HCT116 (cell line): Measurements from ENCODE around the gene EXD3.

Experiments
- EZH2 ChIP-seq: fragments of 200-600 bp; sonication (generic); IDR thresholded peaks from 2 replicates; pipeline ENCODE4 v1.6.1; 2017; ENCODE audit warnings: antibody characterized with exemption, mixed run types
- JUND ChIP-seq: IDR thresholded peaks from 2 replicates; pipeline ENCODE4 v1.6.1; 2012
- POLR2AphosphoS5 ChIP-seq: IDR thresholded peaks from 2 replicates; pipeline ENCODE4 v1.6.1; 2011; ENCODE audit warnings: mild to moderate bottlenecking, low read depth, low read length, moderate library complexity
- RAD21 ChIP-seq: IDR thresholded peaks from 2 replicates; pipeline ENCODE4 v1.6.1; 2012; ENCODE audit warnings: low read depth, mild to moderate bottlenecking
- YY1 ChIP-seq: IDR thresholded peaks from 2 replicates; pipeline ENCODE4 v1.6.1; 2011; ENCODE audit warnings: low read length, low read depth, moderate library complexity, mild to moderate bottlenecking; ENCODE audit not compliant: insufficient replicate concordance; ENCODE audit errors: extremely low read depth
- ZFX ChIP-seq: fragments of 450-650 bp; IDR thresholded peaks from 2 replicates; pipeline ENCODE4 v1.6.1; 2017
- ZNF274 ChIP-seq: fragments of 200-500 bp; sonication (Bioruptor generic); IDR thresholded peaks from 2 replicates; pipeline ENCODE4 v1.6.1; 2014; ENCODE audit warnings: mild to moderate bottlenecking, low read depth, low read length, inconsistent platforms
- TF ChIP-seq, protein P1 (sequence below): IDR thresholded peaks from 2 replicates; pipeline ENCODE4 v1.6.1; 2012; ENCODE audit warnings: low read depth
- TF ChIP-seq, protein P2 (sequence below), 3 experiments: fragments of 200-600 bp in 1 of 3; sonication (generic) in 1 of 3; IDR thresholded peaks in 2 of 3; conservative IDR thresholded peaks in 1 of 3; 2 replicates each; pipeline ENCODE4 v1.5.1; 2012 to 2017; ENCODE audit warnings: low read depth in 2 of 3, low read length in 2 of 3, antibody characterized with exemption in 1 of 3, borderline replicate concordance in 1 of 3, control low read depth in 1 of 3, mild to moderate bottlenecking in 1 of 3, mixed read lengths in 1 of 3, mixed run types in 1 of 3, moderate library complexity in 1 of 3; ENCODE audit not compliant: insufficient read depth in 1 of 3

DNA sequence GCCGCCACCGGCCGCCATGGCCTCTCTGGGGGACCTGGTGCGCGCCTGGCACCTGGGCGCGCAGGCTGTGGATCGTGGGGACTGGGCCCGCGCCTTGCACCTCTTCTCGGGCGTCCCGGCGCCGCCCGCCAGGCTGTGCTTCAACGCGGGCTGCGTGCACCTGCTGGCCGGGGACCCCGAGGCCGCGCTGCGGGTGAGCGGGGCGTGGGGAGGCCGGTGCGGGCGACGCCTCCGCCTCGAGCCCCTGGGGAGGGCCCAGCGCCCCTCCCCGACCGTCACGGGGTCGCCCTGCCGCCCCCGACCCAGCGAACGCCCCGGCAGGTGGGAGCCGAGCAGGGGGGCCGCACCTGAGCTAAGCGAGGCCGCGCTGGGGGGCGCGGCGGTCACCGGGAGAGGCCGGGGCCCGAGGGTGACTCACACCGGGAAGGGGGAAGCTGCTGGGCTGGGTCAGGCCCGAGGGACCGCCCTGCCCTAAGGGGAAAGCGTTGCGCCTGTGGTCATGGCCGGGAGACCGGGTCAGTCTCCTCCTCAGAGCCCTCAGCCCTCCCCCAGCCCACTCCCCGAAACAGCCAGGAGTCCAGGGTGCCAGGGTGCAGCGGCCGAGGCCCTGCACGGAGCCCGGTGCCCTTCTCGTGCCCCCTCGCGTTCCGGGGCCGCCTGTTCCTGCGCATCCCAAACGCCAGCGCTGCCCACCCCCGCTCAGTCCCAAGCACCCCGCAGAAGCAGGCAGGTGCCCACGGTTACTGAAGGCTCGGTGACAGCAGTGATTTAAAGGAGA is 741 bp upstream of the EXD3 start:
- no peak for TF ChIP-seq YY1
- TF ChIP-seq, protein P1, sequence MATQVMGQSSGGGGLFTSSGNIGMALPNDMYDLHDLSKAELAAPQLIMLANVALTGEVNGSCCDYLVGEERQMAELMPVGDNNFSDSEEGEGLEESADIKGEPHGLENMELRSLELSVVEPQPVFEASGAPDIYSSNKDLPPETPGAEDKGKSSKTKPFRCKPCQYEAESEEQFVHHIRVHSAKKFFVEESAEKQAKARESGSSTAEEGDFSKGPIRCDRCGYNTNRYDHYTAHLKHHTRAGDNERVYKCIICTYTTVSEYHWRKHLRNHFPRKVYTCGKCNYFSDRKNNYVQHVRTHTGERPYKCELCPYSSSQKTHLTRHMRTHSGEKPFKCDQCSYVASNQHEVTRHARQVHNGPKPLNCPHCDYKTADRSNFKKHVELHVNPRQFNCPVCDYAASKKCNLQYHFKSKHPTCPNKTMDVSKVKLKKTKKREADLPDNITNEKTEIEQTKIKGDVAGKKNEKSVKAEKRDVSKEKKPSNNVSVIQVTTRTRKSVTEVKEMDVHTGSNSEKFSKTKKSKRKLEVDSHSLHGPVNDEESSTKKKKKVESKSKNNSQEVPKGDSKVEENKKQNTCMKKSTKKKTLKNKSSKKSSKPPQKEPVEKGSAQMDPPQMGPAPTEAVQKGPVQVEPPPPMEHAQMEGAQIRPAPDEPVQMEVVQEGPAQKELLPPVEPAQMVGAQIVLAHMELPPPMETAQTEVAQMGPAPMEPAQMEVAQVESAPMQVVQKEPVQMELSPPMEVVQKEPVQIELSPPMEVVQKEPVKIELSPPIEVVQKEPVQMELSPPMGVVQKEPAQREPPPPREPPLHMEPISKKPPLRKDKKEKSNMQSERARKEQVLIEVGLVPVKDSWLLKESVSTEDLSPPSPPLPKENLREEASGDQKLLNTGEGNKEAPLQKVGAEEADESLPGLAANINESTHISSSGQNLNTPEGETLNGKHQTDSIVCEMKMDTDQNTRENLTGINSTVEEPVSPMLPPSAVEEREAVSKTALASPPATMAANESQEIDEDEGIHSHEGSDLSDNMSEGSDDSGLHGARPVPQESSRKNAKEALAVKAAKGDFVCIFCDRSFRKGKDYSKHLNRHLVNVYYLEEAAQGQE: no peak
- TF ChIP-seq, protein P2, sequence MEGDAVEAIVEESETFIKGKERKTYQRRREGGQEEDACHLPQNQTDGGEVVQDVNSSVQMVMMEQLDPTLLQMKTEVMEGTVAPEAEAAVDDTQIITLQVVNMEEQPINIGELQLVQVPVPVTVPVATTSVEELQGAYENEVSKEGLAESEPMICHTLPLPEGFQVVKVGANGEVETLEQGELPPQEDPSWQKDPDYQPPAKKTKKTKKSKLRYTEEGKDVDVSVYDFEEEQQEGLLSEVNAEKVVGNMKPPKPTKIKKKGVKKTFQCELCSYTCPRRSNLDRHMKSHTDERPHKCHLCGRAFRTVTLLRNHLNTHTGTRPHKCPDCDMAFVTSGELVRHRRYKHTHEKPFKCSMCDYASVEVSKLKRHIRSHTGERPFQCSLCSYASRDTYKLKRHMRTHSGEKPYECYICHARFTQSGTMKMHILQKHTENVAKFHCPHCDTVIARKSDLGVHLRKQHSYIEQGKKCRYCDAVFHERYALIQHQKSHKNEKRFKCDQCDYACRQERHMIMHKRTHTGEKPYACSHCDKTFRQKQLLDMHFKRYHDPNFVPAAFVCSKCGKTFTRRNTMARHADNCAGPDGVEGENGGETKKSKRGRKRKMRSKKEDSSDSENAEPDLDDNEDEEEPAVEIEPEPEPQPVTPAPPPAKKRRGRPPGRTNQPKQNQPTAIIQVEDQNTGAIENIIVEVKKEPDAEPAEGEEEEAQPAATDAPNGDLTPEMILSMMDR (IDR thresholded peaks at IDR 0.05 in 2 of 3, conservative IDR thresholded peaks at IDR 0.05 in 1 of 3; ENCODE audit: borderline replicate concordance in 1 of 3, insufficient read depth in 1 of 3, low read depth in 2 of 3, low read length in 2 of 3): no peak
- TF ChIP-seq ZFX: peak; percentile 47; the same call in 1 of the 2 replicates
- no peak for TF ChIP-seq EZH2
- no peak for TF ChIP-seq ZNF274
- TF ChIP-seq JUND: no peak
- no peak for TF ChIP-seq POLR2AphosphoS5
- no peak for TF ChIP-seq RAD21
